ENCODE results near the gene ADAM12.

- no peak for TF ChIP-seq EZH2 (IDR thresholded peaks at IDR 0.05; ENCODE audit: borderline replicate concordance, low read depth, low read length, severe bottlenecking)
- TF ChIP-seq, protein P1, sequence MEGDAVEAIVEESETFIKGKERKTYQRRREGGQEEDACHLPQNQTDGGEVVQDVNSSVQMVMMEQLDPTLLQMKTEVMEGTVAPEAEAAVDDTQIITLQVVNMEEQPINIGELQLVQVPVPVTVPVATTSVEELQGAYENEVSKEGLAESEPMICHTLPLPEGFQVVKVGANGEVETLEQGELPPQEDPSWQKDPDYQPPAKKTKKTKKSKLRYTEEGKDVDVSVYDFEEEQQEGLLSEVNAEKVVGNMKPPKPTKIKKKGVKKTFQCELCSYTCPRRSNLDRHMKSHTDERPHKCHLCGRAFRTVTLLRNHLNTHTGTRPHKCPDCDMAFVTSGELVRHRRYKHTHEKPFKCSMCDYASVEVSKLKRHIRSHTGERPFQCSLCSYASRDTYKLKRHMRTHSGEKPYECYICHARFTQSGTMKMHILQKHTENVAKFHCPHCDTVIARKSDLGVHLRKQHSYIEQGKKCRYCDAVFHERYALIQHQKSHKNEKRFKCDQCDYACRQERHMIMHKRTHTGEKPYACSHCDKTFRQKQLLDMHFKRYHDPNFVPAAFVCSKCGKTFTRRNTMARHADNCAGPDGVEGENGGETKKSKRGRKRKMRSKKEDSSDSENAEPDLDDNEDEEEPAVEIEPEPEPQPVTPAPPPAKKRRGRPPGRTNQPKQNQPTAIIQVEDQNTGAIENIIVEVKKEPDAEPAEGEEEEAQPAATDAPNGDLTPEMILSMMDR (IDR thresholded peaks at IDR 0.05; ENCODE audit: borderline replicate concordance, extremely low read depth, low read length, poor library complexity, severe bottlenecking), result no peak
These were observed 252.2 kb downstream of the ADAM12 start for GRCh38 chr10:126135941-126136595.
